T-helper 17 cell (primary cell): ENCODE measurements around the gene AREG. TPM values are rescaled to one million over a fixed set of nuclear protein-coding genes. Genes with fewer than 3 reads are reported as not detected.
A peak's percentile ranks its signal among the peaks of the same experiment; 100 is the strongest.

Experiments used
- ATAC-seq: fragments of 150-1000 bp; cut with Tn5 transposase; 2 replicates; pipeline ENCODE4 v1.10.0; 2021; ENCODE audit warnings: mild to moderate bottlenecking, moderate library complexity
- DNase-seq, 3 donors: peaks; one replicate each; pipeline versions ENCODE4 v3.0.0 to v3.0.0-alpha.2; 2020 to 2021
- H3K9me3 ChIP-seq: one replicate; pipeline ENCODE4 v1.7.0; 2013; ENCODE audit warnings: low read length, mild to moderate bottlenecking; ENCODE audit not compliant: control insufficient read depth, poor library complexity, severe bottlenecking
- H3K27ac Mint-ChIP-seq: one replicate; pipeline ENCODE4 v1.8.0; 2022; ENCODE audit warnings: mild to moderate bottlenecking, moderate library complexity, mixed read lengths
- H3K27me3 Mint-ChIP-seq: one replicate; pipeline ENCODE4 v1.8.0; 2022; ENCODE audit warnings: mixed read lengths
- H3K36me3 Mint-ChIP-seq: one replicate; pipeline ENCODE4 v1.8.0; 2022; ENCODE audit warnings: low read depth, mixed read lengths
- H3K4me1 Mint-ChIP-seq: one replicate; pipeline ENCODE4 v1.8.0; 2022; ENCODE audit warnings: mild to moderate bottlenecking, mixed read lengths
- H3K4me3 Mint-ChIP-seq: one replicate; pipeline ENCODE4 v1.8.0; 2022; ENCODE audit warnings: mild to moderate bottlenecking, moderate library complexity, mixed read lengths
- total RNA-seq, 4 donors: library from RNA in 2 of 4; stranded (reverse) in 2 of 4; gene quantifications; one replicate each; pipeline ENCODE4 v1.2.3 and lab custom pipeline; 2022 to 2026

AREG gene
- total RNA-seq, 2 donors from 2014 or later: 15.0 to 17.3 TPM

DNA sequence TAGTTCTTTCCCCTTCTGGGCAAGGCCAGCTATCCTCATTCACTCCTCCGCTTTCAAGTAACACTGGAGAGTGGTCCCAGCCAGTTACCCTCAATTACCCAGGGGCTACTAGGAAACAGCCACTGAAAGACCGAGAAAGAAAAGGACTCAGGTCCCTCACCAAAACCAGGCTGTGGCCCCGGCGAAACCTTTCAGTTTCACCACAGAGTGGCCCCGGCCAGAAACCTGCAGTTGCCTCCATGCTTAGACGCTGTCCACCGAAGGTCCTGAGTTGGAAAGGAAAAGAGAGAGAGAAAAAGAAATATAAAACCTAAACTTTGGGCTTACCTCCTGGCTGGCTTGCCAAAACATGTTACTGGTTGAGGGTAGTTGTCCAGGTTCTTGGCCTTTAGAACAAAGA, 5.0 kb upstream of the AREG start:
- no peak for ATAC-seq
- Mint-ChIP-seq H3K4me3 (no peak overlapping the region), H3K27ac (peak overlapping the region; percentile 44), H3K36me3 (no peaks in the 10 kb centered on the region), H3K4me1 (peaks cover 3% of the 10 kb centered on the region), H3K27me3 (no peaks in the 10 kb centered on the region)
- H3K9me3 ChIP-seq: no peaks in the 10 kb centered on the region
- no peak for DNase-seq

DNA sequence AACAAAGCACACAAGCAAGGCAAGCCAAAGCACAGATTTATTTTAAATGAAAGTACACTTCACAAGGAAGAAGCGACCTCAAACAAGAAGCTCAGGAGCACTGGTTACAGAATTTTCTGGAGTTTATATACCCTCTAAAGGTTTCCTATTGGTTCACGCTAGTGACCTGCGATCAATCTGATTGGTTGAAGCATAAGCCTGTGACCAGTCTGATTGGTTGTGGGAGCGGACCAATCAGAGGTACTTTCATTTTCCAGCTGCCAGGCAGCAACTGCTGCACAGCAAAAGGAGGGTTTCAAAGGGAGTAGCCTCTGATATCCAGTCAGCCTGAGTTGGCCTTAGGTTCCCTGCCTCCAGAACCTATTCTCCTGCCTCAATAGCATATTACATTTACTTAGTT, 4.6 kb upstream of the AREG start:
- DNase-seq: no peak
- no peak for ATAC-seq
- no peaks in the 10 kb centered on the region for H3K9me3 ChIP-seq
- Mint-ChIP-seq H3K27ac (peak overlapping the region; percentile 44), H3K36me3 (no peaks in the 10 kb centered on the region), H3K4me3 (no peak overlapping the region), H3K27me3 (no peaks in the 10 kb centered on the region), H3K4me1 (peaks cover 6% of the 10 kb centered on the region)

DNA sequence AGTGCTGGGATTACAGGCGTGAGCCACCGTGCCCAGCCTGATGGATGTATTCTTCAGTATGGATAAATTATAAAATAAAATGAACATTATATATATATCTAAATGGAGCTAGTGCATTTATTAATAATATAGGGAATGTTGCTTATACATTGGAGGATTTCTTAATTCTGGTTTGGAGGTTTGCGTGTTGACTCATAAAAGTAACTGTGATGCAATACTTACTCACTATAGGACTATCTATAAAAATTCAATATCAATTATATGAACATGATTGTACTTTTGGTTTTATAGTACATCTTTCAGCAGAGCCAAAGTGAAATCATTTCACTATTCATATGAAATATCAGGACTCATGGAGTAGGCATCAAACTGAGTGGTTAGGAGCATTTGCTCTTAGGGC, 3.2 kb upstream of the AREG start:
- no peak for DNase-seq
- no peaks in the 10 kb centered on the region for H3K36me3 Mint-ChIP-seq
- no peaks in the 10 kb centered on the region for H3K27me3 Mint-ChIP-seq
- H3K9me3 ChIP-seq: no peaks in the 10 kb centered on the region
- peaks cover 8% of the 10 kb centered on the region for H3K4me1 Mint-ChIP-seq
- ATAC-seq: no peak
- no peak overlapping the region for H3K4me3 Mint-ChIP-seq
- no peak overlapping the region for H3K27ac Mint-ChIP-seq

DNA sequence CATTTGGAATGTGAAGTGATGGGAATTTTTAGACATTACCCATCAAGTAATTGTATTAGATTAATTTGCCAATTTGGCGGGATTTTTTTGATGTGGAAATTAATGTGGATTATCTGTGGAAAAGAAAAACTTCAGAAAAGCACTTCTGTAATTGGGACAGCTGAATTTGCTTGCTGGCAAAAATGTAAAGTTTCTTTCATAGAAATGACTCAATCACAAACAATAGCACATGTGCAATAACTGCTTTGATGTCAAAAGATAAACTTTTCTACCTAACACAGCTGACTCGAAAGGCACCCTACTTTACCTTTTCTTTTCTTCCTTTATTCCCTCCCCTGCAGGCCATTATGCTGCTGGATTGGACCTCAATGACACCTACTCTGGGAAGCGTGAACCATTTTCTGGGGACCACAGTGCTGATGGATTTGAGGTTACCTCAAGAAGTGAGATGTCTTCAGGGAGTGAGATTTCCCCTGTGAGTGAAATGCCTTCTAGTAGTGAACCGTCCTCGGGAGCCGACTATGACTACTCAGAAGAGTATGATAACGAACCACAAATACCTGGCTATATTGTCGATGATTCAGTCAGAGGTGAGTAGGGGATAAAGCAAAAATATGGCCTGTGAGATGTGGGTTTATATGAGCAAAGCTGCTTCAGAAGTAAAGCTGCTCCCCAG, 1.4 kb downstream of the AREG start:
- ATAC-seq (no peak), DNase-seq (no peak)
- Mint-ChIP-seq H3K36me3 (no peaks in the 10 kb centered on the region), H3K27me3 (peaks cover 5% of the 10 kb centered on the region), H3K4me3 (no peak overlapping the region), H3K4me1 (peaks cover 8% of the 10 kb centered on the region), H3K27ac (no peak overlapping the region)
- no peaks in the 10 kb centered on the region for H3K9me3 ChIP-seq

DNA sequence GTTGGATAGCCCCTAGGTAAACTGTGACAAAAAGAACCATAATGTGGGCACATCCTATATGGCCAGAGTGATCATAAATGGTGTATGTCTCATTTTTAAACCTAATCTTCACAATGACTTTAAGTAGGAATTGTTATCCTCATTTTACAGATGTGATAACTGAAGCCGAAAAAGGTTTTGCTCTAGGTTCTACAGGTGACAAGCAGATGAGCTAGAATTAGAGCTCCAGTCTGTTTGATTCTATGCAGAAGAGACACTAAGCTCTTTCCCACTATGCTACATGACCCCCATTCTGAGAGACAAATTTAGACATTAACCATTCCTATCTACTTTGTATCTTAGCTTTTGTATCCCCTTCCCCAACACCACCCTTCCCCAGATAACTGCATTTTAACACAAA, 2.0 kb downstream of the AREG start:
- peaks cover 8% of the 10 kb centered on the region for H3K4me1 Mint-ChIP-seq
- ATAC-seq (no peak), DNase-seq (no peak)
- H3K4me3 Mint-ChIP-seq: no peak overlapping the region
- peaks cover 5% of the 10 kb centered on the region for H3K27me3 Mint-ChIP-seq
- no peaks in the 10 kb centered on the region for H3K36me3 Mint-ChIP-seq
- H3K9me3 ChIP-seq: no peaks in the 10 kb centered on the region
- H3K27ac Mint-ChIP-seq: no peak overlapping the region

DNA sequence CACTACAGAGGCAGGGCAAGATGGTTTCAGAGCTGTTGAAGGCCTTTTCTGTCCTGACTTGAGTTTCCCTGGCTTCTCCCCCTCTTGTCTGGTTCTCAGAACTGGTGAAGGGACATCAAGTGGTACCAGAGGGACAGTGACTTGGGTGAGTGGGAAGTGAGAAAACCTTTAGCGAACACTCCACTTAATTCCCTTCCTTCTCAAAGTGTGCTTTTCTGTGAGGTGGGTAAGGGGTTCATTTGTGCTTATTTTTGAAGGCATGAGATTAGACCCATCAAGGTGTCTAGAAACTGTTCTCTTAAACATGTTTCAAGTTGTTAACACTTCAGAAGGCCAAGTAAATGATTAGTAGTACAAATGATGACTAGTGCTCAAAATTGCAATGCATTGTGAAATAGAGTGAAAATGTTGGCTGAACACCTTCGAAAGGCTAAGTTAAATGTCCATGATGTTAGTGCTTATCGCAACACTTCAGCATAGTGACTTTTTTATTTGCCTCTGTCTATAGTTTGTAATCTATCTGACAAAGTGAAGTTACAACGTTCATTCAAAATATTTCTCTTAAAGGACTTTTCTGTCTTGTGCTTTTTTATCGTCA, 2.8 kb downstream of the AREG start:
- DNase-seq: no peak
- no peaks in the 10 kb centered on the region for H3K9me3 ChIP-seq
- Mint-ChIP-seq H3K4me1 (peaks cover 8% of the 10 kb centered on the region), H3K4me3 (no peak overlapping the region), H3K27ac (no peak overlapping the region), H3K27me3 (peaks cover 5% of the 10 kb centered on the region), H3K36me3 (peaks cover under 1% of the 10 kb centered on the region)
- no peak for ATAC-seq

DNA sequence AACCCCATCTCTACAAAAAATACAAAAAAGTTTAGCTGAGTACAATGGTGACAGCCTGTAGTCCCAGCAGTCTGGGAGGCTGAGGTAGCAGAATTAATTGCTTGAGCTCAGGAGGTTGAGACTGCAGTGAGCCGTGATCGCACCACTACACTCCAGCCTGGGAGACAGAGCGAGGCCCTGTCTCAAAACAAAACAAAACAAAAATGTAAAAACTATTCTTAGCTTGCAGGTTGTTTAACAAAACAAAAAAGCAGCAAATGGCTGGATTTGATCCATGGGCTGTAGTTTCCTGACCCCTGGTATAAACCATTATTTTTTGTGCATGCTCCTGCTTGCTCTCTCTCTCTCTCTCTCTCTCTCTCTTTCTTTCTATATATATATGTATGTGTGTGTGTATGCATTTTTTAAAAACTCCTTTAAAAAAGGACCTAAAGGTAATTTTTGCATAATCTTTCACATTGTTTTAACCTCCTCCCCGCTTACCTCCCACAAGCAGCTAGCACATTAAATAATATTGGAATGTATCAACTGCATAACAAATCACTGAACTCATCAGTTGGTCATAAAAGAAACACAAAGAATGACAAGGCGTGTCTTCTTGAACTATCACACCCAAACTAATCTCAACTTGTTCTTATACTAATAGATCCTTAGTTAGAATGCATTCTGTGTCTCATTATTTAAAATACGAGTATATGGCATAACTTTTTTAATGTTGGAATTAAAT, 4.8 kb downstream of the AREG start:
- Mint-ChIP-seq H3K27ac (no peak overlapping the region), H3K4me1 (peaks cover 6% of the 10 kb centered on the region), H3K27me3 (peaks cover 5% of the 10 kb centered on the region), H3K4me3 (no peak overlapping the region), H3K36me3 (peaks cover 6% of the 10 kb centered on the region)
- DNase-seq (no peak), ATAC-seq (no peak)
- H3K9me3 ChIP-seq: no peaks in the 10 kb centered on the region

DNA sequence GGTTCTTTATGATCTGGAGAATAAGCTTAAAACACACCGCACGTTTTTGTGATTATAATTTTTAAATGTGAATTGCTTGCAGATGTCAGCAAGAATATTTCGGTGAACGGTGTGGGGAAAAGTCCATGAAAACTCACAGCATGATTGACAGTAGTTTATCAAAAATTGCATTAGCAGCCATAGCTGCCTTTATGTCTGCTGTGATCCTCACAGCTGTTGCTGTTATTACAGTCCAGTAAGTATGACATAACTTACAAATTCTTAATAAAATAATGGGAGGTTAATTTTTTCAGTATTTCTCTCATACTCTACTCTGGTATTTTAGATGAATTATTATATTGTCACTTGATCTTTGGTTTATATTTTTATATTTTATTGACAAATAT, 5.4 kb downstream of the AREG start:
- Mint-ChIP-seq H3K27ac (no peak overlapping the region), H3K4me3 (no peak overlapping the region), H3K27me3 (peaks cover 5% of the 10 kb centered on the region), H3K4me1 (peaks cover 3% of the 10 kb centered on the region), H3K36me3 (peaks cover 6% of the 10 kb centered on the region)
- ATAC-seq (no peak), DNase-seq (no peak)
- no peaks in the 10 kb centered on the region for H3K9me3 ChIP-seq

DNA sequence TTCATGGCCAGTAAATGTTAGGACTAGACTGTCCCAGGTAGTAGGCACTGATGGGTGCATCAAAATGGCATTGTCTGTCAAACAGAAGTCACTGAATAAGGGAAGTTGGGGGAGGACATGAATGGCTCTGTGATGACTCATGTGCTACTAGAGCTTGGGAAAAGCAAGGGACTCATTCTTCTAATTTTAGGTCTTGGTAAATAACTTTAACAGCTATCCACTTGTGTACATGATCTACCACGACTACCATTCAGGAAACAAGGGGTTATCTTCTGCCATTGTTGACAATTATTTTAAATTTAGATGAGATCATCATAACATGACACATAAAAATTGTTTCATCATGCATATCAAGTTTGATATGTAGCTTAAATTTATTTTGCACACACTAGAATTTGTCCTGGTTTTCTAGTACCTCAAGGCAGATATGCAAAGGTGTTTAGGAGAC, 6.3 kb downstream of the AREG start:
- H3K4me1 Mint-ChIP-seq: no peaks in the 10 kb centered on the region
- H3K4me3 Mint-ChIP-seq: no peak overlapping the region
- H3K36me3 Mint-ChIP-seq: peaks cover 6% of the 10 kb centered on the region
- DNase-seq (no peak), ATAC-seq (no peak)
- no peak overlapping the region for H3K27ac Mint-ChIP-seq
- no peaks in the 10 kb centered on the region for H3K9me3 ChIP-seq
- peaks cover 12% of the 10 kb centered on the region for H3K27me3 Mint-ChIP-seq

DNA sequence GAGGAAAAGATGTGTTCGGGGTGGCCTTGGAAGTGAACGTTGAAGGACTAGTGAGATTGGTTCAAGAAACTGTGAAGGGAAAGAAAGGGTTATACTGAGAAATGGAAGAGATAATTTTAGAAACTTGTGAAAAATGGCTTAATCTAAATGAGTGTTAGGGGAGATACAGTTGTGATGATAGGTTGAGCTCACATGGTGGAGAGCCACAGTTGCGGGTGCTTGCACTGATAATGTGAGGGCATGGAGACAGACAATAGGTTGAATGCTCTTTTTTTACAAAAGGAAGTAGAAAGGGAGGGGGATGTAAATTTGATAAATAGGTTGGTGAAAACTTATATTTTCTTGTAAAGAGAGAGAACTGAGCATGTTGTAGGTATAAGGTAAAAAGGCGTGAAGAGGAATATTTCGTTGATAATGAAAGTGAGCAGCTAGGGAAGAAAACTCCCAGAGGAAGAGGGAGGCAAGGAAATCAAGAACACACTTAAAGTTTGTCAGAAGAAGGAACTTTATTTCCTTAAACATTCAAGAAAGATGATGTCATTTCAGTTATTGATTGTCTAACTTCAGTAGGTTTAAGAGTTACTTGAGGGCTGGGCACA, 8.2 kb downstream of the AREG start:
- no peak for DNase-seq
- no peak overlapping the region for H3K27ac Mint-ChIP-seq
- ATAC-seq: no peak
- H3K36me3 Mint-ChIP-seq: peaks cover 6% of the 10 kb centered on the region
- H3K9me3 ChIP-seq: no peaks in the 10 kb centered on the region
- no peak overlapping the region for H3K4me3 Mint-ChIP-seq
- H3K4me1 Mint-ChIP-seq: no peaks in the 10 kb centered on the region
- H3K27me3 Mint-ChIP-seq: peaks cover 19% of the 10 kb centered on the region

DNA sequence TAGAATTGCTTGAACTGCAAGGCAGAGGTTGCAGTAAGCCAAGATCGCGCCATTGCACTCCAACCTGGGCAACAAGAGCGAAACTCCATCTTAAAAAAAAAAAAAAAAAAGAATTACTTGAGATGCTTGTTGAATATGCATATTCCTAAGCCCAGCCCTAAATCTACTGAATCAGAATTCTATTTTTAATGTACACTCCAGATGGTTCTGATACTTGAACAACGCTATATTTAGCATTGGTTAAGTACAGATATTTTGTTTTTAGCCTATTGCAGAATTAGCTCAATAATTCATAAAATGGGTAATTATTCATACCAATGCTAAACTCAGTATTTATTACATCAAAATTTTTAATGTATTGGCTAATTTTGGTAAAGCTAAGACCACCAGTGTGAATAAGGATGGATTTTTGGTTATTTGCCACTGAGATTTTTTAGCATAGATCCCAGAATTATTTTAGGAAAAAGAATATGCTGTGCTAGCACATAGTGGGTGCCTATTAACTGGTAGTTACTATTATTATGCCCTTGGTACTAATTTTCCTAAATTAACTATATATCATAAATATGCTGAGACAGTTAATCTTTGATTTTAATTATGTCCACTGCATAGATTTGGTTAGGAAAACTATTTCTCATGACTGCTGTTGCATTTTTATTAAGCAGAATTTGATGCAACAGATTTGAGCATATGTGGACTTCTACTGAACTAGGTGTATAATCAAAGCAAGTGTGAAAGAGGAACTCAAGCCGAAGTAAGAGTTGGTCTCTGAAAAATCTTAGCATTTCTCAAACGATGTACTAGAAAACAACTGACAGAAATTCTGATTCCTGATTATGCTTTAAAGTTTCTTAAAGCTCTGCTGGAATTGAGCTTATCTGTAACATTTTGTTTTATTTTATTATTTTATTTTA, 9.2 kb downstream of the AREG start:
- H3K27me3 Mint-ChIP-seq: peaks cover 14% of the 10 kb centered on the region
- no peaks in the 10 kb centered on the region for H3K4me1 Mint-ChIP-seq
- H3K4me3 Mint-ChIP-seq: no peak overlapping the region
- no peak for ATAC-seq
- no peak overlapping the region for H3K27ac Mint-ChIP-seq
- H3K36me3 Mint-ChIP-seq: peaks cover 6% of the 10 kb centered on the region
- H3K9me3 ChIP-seq: no peaks in the 10 kb centered on the region
- no peak for DNase-seq

DNA sequence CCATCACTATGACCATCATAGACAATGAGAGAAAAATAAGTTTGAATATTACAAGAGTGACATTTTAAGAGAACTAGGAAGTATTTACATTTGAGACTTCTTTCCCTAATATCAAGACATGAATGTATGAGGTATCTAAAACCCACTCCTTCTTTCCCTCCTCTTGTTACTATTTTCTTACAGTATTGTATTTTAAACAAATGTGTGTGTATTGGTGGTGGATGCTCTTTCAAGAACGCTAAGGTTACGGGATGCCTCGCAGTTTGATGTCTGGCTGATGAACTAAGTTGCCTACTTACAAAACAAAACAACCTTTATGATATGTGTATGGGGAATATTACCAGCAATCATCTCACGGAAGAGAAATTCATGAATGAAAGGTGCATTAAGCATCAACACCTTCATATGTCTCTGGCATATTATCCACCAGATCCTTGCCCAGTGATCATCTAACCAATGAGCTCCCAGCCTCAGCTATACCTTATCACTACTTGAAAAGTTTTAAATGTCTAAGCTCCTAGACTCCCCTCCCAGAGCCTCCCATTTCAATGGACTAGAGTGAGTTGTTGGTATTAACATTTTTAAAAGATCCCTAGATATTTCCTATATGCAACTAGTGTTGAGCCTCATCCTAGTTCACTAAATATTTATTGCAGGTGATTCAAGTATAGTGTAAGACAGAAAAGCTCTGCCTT, 10.6 kb downstream of the AREG start:
- DNase-seq (no peak), ATAC-seq (no peak)
- H3K27me3 Mint-ChIP-seq: peaks cover 14% of the 10 kb centered on the region
- no peak overlapping the region for H3K27ac Mint-ChIP-seq
- H3K4me3 Mint-ChIP-seq: no peak overlapping the region
- H3K4me1 Mint-ChIP-seq: no peaks in the 10 kb centered on the region
- H3K36me3 Mint-ChIP-seq: peaks cover 6% of the 10 kb centered on the region
- H3K9me3 ChIP-seq: no peaks in the 10 kb centered on the region
